ENCODE results near the gene CYP46A1.
A peak's percentile ranks its signal among the peaks of the same experiment; 100 is the strongest.

The CYP46A1 gene

DNA sequence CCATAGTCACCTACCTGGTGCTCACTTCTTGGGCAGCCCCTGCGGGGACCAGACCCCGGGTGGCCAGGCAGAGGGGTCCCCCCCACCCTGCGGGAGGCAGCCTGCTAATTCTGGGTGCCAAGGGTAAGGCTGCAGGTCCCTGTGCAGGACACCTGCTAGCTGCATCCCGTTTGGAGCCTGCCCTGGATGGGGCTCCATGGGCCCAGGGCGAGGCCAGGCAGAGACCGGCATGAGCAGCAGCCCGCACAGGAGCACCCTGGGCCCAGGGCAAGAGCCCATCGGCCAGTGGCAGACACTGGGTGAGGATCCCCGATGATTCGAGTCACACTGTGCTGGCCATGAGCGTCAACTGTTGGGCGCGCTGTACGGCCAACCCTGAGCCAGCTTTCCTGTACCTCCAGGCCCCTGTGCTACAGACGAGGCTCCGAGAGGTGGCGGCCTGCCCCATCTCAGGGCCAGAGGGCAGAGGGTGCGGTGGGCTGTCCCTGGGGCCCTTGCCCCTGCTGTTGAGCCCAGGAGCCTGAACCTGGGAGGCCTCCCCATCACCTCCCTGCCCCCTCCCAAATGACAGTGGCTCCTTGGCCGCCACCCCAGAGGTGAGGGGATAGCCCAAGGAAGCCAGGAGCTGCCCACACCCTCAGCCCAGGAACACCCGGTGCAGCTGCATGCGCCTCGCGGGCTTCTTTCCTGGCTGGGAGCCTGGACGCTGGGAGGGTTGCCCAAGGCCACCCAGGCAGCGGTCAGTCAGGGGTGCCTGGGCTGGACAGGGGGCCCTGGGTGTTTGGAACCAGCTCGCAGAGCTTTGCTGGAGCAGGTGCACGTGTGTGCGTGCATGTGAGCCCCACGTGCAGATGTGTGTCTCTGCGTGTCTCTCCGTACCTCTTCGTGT lies 47.7 kb downstream of the CYP46A1 start:
- H3K36me3 Mint-ChIP-seq, result no peaks in the 10 kb centered on the region
- H3K27ac Mint-ChIP-seq, result no peak overlapping the region
- peaks cover 5% of the 10 kb centered on the region for H3K4me1 Mint-ChIP-seq
- no peaks in the 10 kb centered on the region for H3K9me3 Mint-ChIP-seq
- DNase-seq (ENCODE audit: low spot score in 2 of 2) (no peak), ATAC-seq (peak; percentile 9)
- H3K4me3 Mint-ChIP-seq, result no peak overlapping the region

GRCh38 chr14:99732436-99733210 lies 48.5 kb downstream of the CYP46A1 start:
- Mint-ChIP-seq H3K27ac (no peak overlapping the region), H3K4me1 (peaks cover 5% of the 10 kb centered on the region), H3K9me3 (no peaks in the 10 kb centered on the region), H3K36me3 (no peaks in the 10 kb centered on the region), H3K4me3 (no peak overlapping the region)
- ATAC-seq (no peak), DNase-seq (ENCODE audit: low spot score in 2 of 2) (no peak)

DNA sequence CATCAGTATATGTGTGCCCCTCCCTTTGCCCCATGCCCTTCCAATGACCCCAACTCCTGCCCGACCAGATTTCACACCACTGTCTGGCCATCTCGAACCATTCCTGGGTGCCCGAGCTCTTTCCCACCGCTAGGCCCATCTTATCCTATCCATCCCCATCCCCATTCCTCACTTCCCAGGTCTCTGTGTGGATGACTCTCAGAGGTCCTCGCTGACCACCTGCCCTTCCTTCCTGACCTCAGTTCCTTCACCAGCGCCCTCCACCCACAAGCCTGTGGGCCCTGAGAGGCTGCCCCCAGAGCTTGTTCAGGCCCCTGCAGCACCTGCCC lies 49.1 kb downstream of the CYP46A1 start:
- DNase-seq (ENCODE audit: low spot score in 2 of 2) (no peak), ATAC-seq (no peak)
- Mint-ChIP-seq H3K4me3 (no peak overlapping the region), H3K9me3 (no peaks in the 10 kb centered on the region), H3K36me3 (no peaks in the 10 kb centered on the region), H3K4me1 (peaks cover 5% of the 10 kb centered on the region), H3K27ac (no peak overlapping the region)

GRCh38 chr14:99733540-99734405 lies 49.7 kb downstream of the CYP46A1 start:
- H3K36me3 Mint-ChIP-seq, result no peaks in the 10 kb centered on the region
- no peaks in the 10 kb centered on the region for H3K9me3 Mint-ChIP-seq
- H3K4me1 Mint-ChIP-seq, result peaks cover 5% of the 10 kb centered on the region

GRCh38 chr14:99734406-99735051 lies 50.4 kb downstream of the CYP46A1 start:
- no peaks in the 10 kb centered on the region for H3K9me3 Mint-ChIP-seq
- H3K36me3 Mint-ChIP-seq, result no peaks in the 10 kb centered on the region
- DNase-seq (ENCODE audit: low spot score in 2 of 2) (no peak), ATAC-seq (no peak)
- H3K4me1 Mint-ChIP-seq, result peaks cover 5% of the 10 kb centered on the region
- no peak overlapping the region for H3K4me3 Mint-ChIP-seq
- no peak overlapping the region for H3K27ac Mint-ChIP-seq

More at GRCh38 chr14:99733540-99734405, 49.7 kb downstream of the CYP46A1 start:
- no peak for DNase-seq (ENCODE audit: low spot score in 2 of 2)
- H3K4me3 Mint-ChIP-seq, result no peak overlapping the region
- no peak for ATAC-seq
- H3K27ac Mint-ChIP-seq, result no peak overlapping the region

- Mint-ChIP-seq H3K4me3 (no peak overlapping the region), H3K4me1 (peaks cover 5% of the 10 kb centered on the region)
These were observed 51.4 kb downstream of the CYP46A1 start for GRCh38 chr14:99735189-99736135.

DNA sequence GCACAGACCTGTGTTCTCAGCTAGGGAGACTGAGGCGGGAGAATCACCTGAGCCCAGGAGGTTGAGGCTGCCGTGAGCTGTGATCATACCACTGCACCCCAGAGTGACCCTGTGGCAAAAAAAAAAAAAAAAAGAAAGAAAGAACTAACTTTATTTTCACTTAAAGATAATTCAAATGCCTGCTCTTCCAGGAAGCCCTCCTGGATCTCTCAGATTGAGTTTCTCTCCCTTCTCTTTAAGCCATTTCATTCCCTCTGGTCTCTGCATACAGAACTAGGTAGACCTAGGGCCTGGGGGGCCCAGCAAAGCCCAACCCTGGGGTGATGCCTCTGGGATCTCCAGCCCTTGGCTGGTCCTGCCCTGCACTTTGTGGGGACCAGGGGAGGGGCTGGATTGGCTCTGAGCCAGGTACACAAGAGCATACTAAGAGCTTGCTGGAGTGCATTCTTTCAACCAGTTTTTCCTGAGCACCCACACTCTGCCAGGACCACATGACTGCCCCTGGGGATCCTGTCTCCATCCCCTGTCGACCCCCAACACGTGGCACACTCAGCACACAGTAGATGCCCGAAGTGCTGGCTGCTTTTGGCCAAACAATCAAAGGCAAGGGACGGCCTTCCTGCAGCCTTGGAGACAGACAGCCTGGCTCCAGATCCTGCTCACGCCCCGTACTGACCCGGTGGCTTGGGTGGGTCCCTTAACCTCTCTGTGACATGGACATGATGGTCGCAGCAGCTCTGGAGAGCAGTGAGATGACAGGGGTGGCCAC lies 52.7 kb downstream of the CYP46A1 start:
- Mint-ChIP-seq H3K27ac (no peak overlapping the region), H3K9me3 (no peaks in the 10 kb centered on the region), H3K4me1 (peaks cover 5% of the 10 kb centered on the region), H3K36me3 (no peaks in the 10 kb centered on the region), H3K4me3 (no peak overlapping the region)
- no peak for ATAC-seq
- DNase-seq (ENCODE audit: low spot score in 2 of 2), result no peak

More at GRCh38 chr14:99735189-99736135, 51.4 kb downstream of the CYP46A1 start:
- Mint-ChIP-seq H3K9me3 (no peaks in the 10 kb centered on the region), H3K36me3 (no peaks in the 10 kb centered on the region), H3K27ac (no peak overlapping the region)
- ATAC-seq (no peak), DNase-seq (ENCODE audit: low spot score in 2 of 2) (no peak)

DNA sequence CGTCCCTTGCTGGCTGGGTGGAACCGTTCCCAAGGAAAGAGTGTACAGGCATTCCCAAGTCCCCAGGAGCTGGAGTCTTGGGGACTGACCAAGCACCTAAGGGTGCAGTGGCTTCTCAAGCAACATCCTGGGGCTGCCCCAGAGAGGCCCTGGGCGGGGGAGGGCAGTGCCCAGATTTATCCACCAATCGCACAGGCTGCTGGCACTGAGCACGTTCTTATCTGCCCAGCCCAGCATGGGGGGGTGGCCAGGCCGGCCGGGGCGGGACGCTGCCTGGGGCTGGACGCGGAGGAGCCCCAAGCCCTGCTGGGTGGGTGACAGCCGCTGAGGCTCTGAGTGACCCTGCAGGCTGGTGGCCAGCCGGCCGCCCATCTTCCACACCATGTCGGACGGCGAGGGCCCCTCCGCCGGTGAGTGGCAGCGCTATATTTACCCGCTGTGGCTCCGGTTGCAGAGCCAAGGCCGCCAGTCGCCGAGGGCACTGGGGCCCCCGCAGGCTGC lies 53.4 kb downstream of the CYP46A1 start:
- no peak for DNase-seq (ENCODE audit: low spot score in 2 of 2)
- Mint-ChIP-seq H3K4me3 (no peak overlapping the region), H3K27ac (no peak overlapping the region), H3K9me3 (no peaks in the 10 kb centered on the region), H3K36me3 (no peaks in the 10 kb centered on the region), H3K4me1 (peaks cover 5% of the 10 kb centered on the region)
- peak; percentile 39 for ATAC-seq

DNA sequence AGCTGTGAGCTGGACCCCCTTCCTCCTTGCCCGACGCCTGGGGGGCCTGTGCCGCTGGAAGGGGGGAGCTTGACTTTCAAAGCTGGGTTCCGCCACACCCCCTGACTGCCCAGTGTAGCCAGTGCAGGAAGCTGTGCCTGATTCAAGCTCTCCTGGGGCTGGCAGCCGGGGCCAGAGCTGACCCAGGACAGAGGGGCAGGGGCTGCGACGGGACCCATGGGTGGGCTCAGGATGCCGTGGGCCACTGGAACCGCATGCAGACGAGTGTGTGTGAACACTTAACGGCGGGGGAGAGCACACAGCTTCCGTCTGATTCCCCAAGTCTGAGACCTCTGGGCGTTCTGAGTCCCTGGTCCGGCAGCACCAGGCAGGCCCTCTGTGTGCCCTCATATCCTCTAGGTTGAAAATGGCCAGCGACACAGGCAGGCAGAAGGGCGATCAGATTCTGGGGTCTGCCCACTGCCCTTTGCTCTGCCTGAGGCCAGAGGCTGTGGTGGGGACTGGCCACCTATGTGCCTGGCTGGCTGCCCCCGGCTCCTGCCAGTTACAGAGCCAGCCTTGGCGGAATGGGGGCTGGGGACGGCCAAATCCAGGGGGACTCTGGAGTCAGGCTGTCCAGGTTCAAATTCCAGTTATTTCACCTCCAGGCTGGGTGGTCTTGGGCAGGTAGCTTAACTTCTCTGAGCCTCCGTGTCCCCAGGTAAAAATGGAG lies 54.0 kb downstream of the CYP46A1 start:
- DNase-seq (ENCODE audit: low spot score in 2 of 2) (no peak), ATAC-seq (no peak)
- Mint-ChIP-seq H3K36me3 (no peaks in the 10 kb centered on the region), H3K4me3 (no peak overlapping the region), H3K4me1 (peaks cover 5% of the 10 kb centered on the region), H3K9me3 (no peaks in the 10 kb centered on the region), H3K27ac (no peak overlapping the region)

DNA sequence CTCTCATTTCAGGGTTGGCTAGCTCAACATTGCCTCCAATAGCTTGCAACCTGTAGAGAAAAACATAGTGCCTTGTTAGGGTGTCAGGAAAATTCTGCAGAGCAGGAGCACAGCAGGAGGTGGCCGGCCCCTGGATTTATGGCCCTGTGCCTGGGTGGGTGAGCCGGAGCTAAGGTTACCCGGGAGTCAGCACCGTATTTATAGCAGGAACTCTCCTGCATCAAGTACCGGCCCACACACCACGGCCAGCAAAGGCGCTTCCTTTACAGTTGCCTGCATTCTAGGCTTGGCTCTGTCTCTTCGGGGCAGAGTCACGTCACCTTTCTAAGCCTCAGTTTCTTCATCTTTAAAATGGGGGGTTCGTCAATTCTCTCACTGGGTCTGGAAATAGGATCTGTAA lies 56.3 kb downstream of the CYP46A1 start:
- H3K4me1 Mint-ChIP-seq, result no peaks in the 10 kb centered on the region
- no peak overlapping the region for H3K27ac Mint-ChIP-seq
- H3K4me3 Mint-ChIP-seq, result no peak overlapping the region
- no peaks in the 10 kb centered on the region for H3K9me3 Mint-ChIP-seq
- no peaks in the 10 kb centered on the region for H3K36me3 Mint-ChIP-seq
- DNase-seq (ENCODE audit: low spot score in 2 of 2) (no peak), ATAC-seq (no peak)

DNA sequence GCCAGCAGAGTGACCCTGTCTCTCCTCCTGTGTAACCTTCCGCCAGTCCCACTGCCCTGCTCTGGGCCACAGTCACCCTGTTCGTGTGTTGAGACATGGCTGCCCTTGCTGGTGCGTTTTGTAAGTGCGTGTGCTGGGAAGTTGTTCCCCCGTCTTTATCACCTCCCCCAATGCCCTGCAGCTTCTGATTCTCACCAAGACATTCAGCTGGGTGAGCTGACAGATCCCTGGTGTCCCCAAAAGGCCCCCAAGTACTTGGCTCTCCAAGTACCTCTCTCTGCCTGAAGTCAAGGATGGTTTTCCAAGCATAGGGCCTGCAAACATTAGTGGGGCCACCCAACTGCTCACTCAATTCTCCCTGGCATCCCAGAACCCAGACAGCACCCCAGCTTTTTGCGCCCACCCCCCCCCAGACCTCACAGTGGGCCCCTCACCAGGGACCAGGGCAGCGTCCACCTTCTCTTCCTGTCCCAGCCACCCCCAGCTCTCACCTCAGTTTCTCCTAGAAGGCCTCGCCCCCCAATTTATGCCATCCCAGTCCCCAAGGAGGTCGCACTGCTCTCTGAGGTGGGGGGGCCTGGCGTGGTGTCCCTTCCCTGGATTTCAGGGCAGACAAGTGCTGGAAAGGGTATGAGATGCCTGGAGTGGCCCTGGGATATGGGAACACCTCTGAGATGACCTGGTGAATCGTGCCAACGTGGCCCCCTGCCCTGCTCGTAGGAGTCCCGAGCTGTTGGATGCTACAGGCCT lies 57.3 kb downstream of the CYP46A1 start:
- Mint-ChIP-seq H3K36me3 (no peaks in the 10 kb centered on the region), H3K4me3 (no peak overlapping the region), H3K27ac (no peak overlapping the region), H3K4me1 (no peaks in the 10 kb centered on the region), H3K9me3 (no peaks in the 10 kb centered on the region)
- ATAC-seq, result no peak
- no peak for DNase-seq (ENCODE audit: low spot score in 2 of 2)

GRCh38 chr14:99742074-99742473 lies 58.0 kb downstream of the CYP46A1 start:
- peak overlapping the region; percentile 66 for H3K27ac Mint-ChIP-seq

More at GRCh38 chr14:99742074-99742473, 58.0 kb downstream of the CYP46A1 start:
- Mint-ChIP-seq H3K9me3 (no peaks in the 10 kb centered on the region), H3K4me3 (no peak overlapping the region), H3K4me1 (no peaks in the 10 kb centered on the region), H3K36me3 (no peaks in the 10 kb centered on the region)
- DNase-seq (ENCODE audit: low spot score in 2 of 2) (no peak), ATAC-seq (no peak)

Data from stimulated activated effector memory CD8-positive, alpha-beta T cell treated with anti-CD3 and anti-CD28 coated beads, Interleukin-12 subunit alpha, Interleukin-12 subunit beta, amount 100 ng/mL, for 72 hours (primary cell).